Measurements from ENCODE around the gene PALM3. TPM values are rescaled to one million over a fixed set of nuclear protein-coding genes. Genes with fewer than 3 reads are reported as not detected.

PALM3 gene
- total RNA-seq, 2 donors from 2014 or later, result not detected

- peaks cover 7% of the 10 kb centered on the region for H3K36me3 Mint-ChIP-seq
- no peaks in the 10 kb centered on the region for H3K27me3 Mint-ChIP-seq
- no peak overlapping the region for H3K27ac Mint-ChIP-seq
- no peak for DNase-seq (ENCODE audit: low spot score)
- H3K4me3 Mint-ChIP-seq, result no peak overlapping the region
- H3K4me1 Mint-ChIP-seq (ENCODE audit: low read depth in 2 of 2), result peaks cover 8 to 15% of the 10 kb centered on the region in 2 donors
- H3K9me3 Mint-ChIP-seq, result no peaks in the 10 kb centered on the region
- no peak for ATAC-seq
Measured at GRCh38 chr19:14094854-14095253, 33.0 kb upstream of the PALM3 start.

DNA sequence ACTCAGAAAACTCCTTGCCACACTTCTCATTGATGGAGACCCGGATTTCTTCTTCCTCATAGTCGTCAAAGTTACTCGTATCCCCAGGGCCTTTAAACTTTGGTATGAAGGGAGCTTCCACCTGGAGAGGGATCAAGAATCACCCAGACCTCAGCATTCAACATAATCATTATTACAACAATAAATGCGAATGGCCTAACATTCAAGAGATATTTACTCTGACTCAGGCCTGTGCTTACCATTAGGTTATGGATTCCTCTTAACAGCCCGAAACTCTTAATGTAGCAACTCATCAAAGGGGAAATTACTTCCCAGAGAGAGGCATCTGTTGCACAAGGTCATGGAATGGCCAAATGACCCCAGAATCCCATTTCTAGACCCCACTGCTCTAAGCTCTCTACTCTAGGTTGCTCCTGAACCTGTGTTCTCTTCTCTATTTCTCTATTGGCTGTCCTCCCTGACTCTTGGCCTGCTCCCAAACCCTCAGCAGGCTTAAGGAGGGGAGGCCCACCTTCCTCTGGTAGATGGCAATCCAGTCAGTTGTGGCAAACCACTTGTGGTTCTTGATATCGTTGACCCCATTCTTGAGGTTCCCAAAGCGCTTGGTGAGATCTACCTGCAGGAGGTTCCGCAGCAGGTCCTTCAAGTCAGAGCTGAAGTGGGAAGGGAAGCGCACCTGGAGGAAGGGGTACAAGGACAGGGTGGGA lies 31.4 kb upstream of the PALM3 start:
- Mint-ChIP-seq H3K27ac (no peak overlapping the region), H3K9me3 (no peaks in the 10 kb centered on the region), H3K4me1 (ENCODE audit: low read depth in 2 of 2) (peaks cover 13 to 19% of the 10 kb centered on the region in 2 donors), H3K36me3 (peaks cover 12% of the 10 kb centered on the region), H3K4me3 (peak overlapping the region; percentile 42), H3K27me3 (no peaks in the 10 kb centered on the region)
- DNase-seq (ENCODE audit: low spot score) (no peak), ATAC-seq (no peak)

DNA sequence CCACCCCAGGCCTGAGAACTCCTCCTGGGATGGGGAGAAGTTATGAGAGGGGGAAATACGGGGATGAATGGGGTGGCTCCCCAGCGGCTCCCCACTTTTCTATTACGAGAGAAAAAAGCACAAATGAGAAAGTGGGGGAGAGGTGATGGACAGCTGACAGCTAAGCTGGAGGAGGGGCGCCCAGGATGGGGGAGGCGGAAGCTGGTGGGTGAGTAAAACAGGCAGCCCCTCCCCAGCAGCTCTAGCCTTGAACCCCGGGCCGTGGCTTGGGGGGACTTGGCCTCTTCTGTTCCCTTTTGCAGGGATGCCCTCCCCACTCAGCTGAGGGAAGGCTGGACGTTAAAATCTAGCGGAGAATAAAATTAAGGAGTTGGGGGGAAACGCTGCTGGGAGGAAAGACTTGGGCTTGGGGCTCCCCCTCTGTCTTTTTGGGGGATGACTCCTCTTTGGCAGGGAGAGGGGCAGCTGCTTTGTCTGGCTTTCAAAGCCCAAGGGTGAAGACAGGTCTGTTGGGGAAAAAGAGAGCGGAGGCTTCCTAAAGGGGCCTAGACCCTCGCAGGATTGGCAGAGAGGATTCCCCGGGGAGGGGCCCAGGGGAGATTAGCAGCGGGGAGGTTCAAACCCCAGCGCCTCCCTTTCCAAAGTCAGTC lies 30.1 kb upstream of the PALM3 start:
- H3K4me1 Mint-ChIP-seq (ENCODE audit: low read depth in 2 of 2), result peaks cover 13 to 19% of the 10 kb centered on the region in 2 donors
- no peak for ATAC-seq
- H3K27ac Mint-ChIP-seq, result peak overlapping the region; percentile 91 to 95
- peaks cover 12% of the 10 kb centered on the region for H3K36me3 Mint-ChIP-seq
- H3K27me3 Mint-ChIP-seq, result no peaks in the 10 kb centered on the region
- peak overlapping the region; percentile 94 for H3K4me3 Mint-ChIP-seq
- no peak for DNase-seq (ENCODE audit: low spot score)
- H3K9me3 Mint-ChIP-seq, result no peaks in the 10 kb centered on the region

GRCh38 chr19:14091081-14091812 lies 29.4 kb upstream of the PALM3 start:
- ATAC-seq (peak; percentile 91 to 93), DNase-seq (ENCODE audit: low spot score) (peak; percentile 87)
- peak overlapping the region; percentile 94 for H3K4me3 Mint-ChIP-seq
- H3K36me3 Mint-ChIP-seq, result peaks cover 12% of the 10 kb centered on the region
- H3K27ac Mint-ChIP-seq, result peak overlapping the region; percentile 91 to 95
- H3K9me3 Mint-ChIP-seq, result no peaks in the 10 kb centered on the region
- no peaks in the 10 kb centered on the region for H3K27me3 Mint-ChIP-seq
- peaks cover 13 to 19% of the 10 kb centered on the region in 2 donors for H3K4me1 Mint-ChIP-seq (ENCODE audit: low read depth in 2 of 2)

DNA sequence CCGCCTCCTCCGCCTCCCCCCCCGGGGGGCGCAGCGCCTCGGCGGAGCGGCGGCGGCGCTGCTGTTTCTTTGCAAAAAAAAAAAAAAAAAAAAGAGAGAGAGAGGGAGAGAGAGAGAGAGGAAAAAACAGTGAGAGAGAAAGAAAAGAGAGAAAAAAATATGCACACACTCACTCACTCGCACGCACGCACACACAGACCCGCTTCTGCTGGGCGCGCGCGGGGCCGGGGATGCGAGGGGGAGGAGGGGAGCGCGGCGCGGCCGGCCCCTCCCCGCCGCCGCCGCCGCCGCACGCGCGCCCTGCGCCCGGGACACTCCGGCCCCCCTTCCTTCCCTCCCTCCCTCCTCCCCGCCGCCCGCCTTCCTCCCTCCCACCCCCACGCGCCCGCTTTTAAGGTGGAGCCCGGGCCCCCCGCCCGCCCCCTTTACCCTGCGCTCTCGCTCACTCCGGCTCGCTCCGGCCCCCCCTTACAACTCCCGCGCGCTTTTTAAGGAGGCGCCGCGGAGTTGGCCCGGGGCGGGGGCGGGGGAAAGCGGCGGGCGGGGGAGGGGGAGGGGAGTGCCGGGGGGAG lies 28.7 kb upstream of the PALM3 start, which contains the start of gene SAMD1:
Gene SAMD1 (minus strand): TSS at position 243 of the 572 bp plus-strand sequence.
- ATAC-seq, result peak; percentile 73 to 81

GRCh38 chr19:14089662-14090508 lies 28.0 kb upstream of the PALM3 start:
- Mint-ChIP-seq H3K4me1 (ENCODE audit: low read depth in 2 of 2) (peaks cover 13 to 19% of the 10 kb centered on the region in 2 donors), H3K36me3 (peaks cover 12% of the 10 kb centered on the region), H3K27ac (peak overlapping the region in 1 of 2 donors; percentile 3), H3K4me3 (peak overlapping the region; percentile 77), H3K9me3 (no peaks in the 10 kb centered on the region), H3K27me3 (no peaks in the 10 kb centered on the region)
- ATAC-seq (peak; percentile 8 to 12), DNase-seq (ENCODE audit: low spot score) (peak; percentile 73)

More for the DNA sequence above, 28.7 kb upstream of the PALM3 start, which contains the start of gene SAMD1:
- Mint-ChIP-seq H3K9me3 (no peaks in the 10 kb centered on the region), H3K27me3 (no peaks in the 10 kb centered on the region), H3K27ac (peak within 1 kb of the TSS; percentile 91 to 95), H3K36me3 (peaks cover 12% of the 10 kb centered on the region), H3K4me3 (peak within 1 kb of the TSS; percentile 94), H3K4me1 (ENCODE audit: low read depth in 2 of 2) (peaks cover 13 to 19% of the 10 kb centered on the region in 2 donors)
- DNase-seq (ENCODE audit: low spot score), result peak; percentile 80

DNA sequence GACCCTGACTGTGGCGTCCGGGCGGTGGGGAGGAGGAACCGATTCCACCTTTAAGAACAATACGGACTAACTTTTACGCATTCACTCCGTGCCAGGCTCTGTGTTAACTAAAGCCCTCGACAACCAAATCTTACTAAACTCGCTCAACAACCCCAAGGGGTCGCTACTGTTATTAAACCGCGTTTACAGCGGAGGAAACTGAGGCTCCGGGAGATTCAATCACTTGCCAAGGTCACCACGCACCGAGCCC lies 27.5 kb upstream of the PALM3 start:
- DNase-seq (ENCODE audit: low spot score), result no peak
- peak overlapping the region in 1 of 2 donors; percentile 3 for H3K27ac Mint-ChIP-seq

DNA sequence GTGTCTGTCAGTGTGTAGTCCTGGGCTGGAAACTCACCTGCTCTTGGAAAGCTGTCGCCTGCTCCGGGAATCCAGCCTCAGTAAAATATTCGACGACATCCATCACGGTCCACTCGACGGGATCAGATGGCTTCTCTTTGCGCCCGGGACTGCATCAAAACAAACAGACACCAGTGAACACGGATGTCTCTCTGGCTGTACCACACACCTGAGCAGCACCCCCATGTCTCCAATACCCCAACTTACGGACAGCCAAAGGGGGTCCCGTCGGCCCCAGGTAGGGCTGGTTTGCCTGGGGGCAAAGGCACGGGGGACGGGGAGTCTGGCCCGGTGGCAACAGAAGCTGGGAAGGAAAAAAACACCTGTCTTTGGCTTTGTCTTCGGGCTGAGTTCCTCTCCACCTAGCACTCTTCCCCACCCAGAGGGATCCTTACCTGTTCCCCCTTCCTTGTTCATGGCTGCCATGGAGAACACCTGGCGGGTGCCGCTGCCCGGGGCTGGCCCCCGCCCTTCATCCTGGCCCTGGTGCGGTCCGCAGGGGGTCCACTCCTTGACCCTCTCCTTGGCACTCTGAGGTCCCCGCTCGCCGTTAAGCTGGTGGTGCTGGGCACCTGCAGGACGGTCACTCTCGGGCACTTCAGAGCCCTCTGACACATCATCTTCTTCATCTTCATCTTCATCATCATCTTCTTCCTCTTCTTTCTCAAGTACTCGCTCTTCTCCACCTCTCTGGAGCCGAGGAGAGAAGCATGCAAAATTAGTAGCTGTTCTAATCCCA lies 26.9 kb upstream of the PALM3 start:
- DNase-seq (ENCODE audit: low spot score) (no peak), ATAC-seq (no peak)
- Mint-ChIP-seq H3K27ac (peak overlapping the region in 1 of 2 donors; percentile 3), H3K27me3 (no peaks in the 10 kb centered on the region), H3K4me3 (peak overlapping the region; percentile 74), H3K4me1 (ENCODE audit: low read depth in 2 of 2) (peaks cover 13 to 19% of the 10 kb centered on the region in 2 donors), H3K9me3 (no peaks in the 10 kb centered on the region), H3K36me3 (peaks cover 12% of the 10 kb centered on the region)

More for the DNA sequence above, 27.5 kb upstream of the PALM3 start:
- Mint-ChIP-seq H3K27me3 (no peaks in the 10 kb centered on the region), H3K9me3 (no peaks in the 10 kb centered on the region), H3K4me3 (peak overlapping the region; percentile 74), H3K36me3 (peaks cover 12% of the 10 kb centered on the region), H3K4me1 (ENCODE audit: low read depth in 2 of 2) (peaks cover 13 to 19% of the 10 kb centered on the region in 2 donors)
- no peak for ATAC-seq

- no peak for ATAC-seq
- peaks cover 10 to 16% of the 10 kb centered on the region in 2 donors for H3K4me1 Mint-ChIP-seq (ENCODE audit: low read depth in 2 of 2)
- no peaks in the 10 kb centered on the region for H3K9me3 Mint-ChIP-seq
- DNase-seq (ENCODE audit: low spot score), result no peak
- H3K36me3 Mint-ChIP-seq, result peaks cover 5% of the 10 kb centered on the region
- no peak overlapping the region for H3K4me3 Mint-ChIP-seq
- no peaks in the 10 kb centered on the region for H3K27me3 Mint-ChIP-seq
- H3K27ac Mint-ChIP-seq, result no peak overlapping the region
Measured at GRCh38 chr19:14086098-14086497, 24.2 kb upstream of the PALM3 start.

- DNase-seq (ENCODE audit: low spot score), result no peak
- H3K36me3 Mint-ChIP-seq, result peaks cover 5% of the 10 kb centered on the region
- no peak for ATAC-seq
- no peak within 1 kb of the TSS for H3K27ac Mint-ChIP-seq
- H3K27me3 Mint-ChIP-seq, result no peaks in the 10 kb centered on the region
- no peak within 1 kb of the TSS for H3K4me3 Mint-ChIP-seq
- H3K9me3 Mint-ChIP-seq, result no peaks in the 10 kb centered on the region
- peaks cover 13 to 17% of the 10 kb centered on the region in 2 donors for H3K4me1 Mint-ChIP-seq (ENCODE audit: low read depth in 2 of 2)
Measured at GRCh38 chr19:14085309-14085995, 23.6 kb upstream of the PALM3 start, which contains the start of gene C19orf67. C19orf67 (minus strand) TSS chr19:14085783; CDS start chr19:14085627, 156 bp downstream.

DNA sequence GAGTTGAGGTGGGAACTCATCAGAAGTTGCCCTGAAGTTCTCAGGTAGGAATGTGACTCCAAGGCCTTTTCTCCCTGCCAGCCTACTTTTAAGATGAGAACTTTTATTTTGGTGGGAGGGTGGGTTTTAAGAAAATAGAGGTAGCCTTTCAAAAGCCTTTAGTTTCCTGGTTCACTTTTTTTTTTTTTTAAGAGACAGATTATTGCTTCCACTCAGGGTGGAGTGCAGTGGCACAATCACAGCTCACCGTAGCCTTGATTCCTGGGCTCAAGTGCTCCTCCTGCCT lies 20.7 kb upstream of the PALM3 start:
- no peak for ATAC-seq
- H3K27ac Mint-ChIP-seq, result peak overlapping the region; percentile 92 to 97
- no peaks in the 10 kb centered on the region for H3K27me3 Mint-ChIP-seq
- H3K4me1 Mint-ChIP-seq (ENCODE audit: low read depth in 2 of 2), result peaks cover 9 to 14% of the 10 kb centered on the region in 2 donors
- H3K9me3 Mint-ChIP-seq, result no peaks in the 10 kb centered on the region
- peak overlapping the region; percentile 98 for H3K4me3 Mint-ChIP-seq
- H3K36me3 Mint-ChIP-seq, result no peaks in the 10 kb centered on the region
- no peak for DNase-seq (ENCODE audit: low spot score)

Data from natural killer cell treated with Interleukin-12 subunit alpha and Interleukin-12 subunit beta and Interleukin-15 and Interleukin-18, amount 100 ng/mL, for 72 hours (primary cell).